ENCODE measurements around the gene NBEAL2. TPM values are rescaled to one million over a fixed set of nuclear protein-coding genes. Genes with fewer than 3 reads are reported as not detected.

Gene NBEAL2
- total and polyA plus RNA-seq, 10 of the 15 experiments (the other 5 are each of a cell fraction or from before 2014, with no cell fraction given) = 0.07 to 127 (median 29.4) TPM

DNA sequence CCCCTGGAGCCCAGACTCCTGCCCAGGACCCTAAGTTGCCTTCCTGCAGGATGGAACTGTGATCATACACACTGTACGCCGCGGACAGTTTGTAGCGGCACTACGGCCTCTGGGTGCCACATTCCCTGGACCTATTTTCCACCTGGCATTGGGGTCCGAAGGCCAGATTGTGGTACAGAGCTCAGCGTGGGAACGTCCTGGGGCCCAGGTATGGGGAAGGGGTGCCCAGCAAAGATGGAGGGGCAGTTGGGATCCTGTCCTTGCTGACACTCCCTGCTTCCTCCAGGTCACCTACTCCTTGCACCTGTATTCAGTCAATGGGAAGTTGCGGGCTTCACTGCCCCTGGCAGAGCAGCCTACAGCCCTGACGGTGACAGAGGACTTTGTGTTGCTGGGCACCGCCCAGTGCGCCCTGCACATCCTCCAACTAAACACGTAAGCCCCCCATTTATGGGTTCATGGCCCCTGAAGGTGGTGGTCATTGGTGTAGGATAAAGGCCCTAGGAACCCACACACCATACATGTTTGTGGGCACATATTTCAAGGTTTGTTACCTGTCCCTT is 28.8 kb downstream of the NBEAL2 start:
- RAD21 ChIA-PET (ENCODE audit: unreplicated experiment) = no interaction called here
- BruUV-seq (replicated peaks) = no TSS peak
- no peak for FAIRE-seq

More for the DNA sequence above, 28.8 kb downstream of the NBEAL2 start:
- Histone ChIP-seq H3K4me1 (ENCODE audit: control insufficient read depth, insufficient read depth, low read length) (peaks cover 5% of the 10 kb centered on the region; the same call in 1 of the 2 replicates), H2AFZ (ENCODE audit: control insufficient read depth, low read depth, low read length) (no peak overlapping the region), H3K9ac (ENCODE audit: control insufficient read depth, insufficient read depth, low read length) (no peak overlapping the region), H3K4me3 (no peak overlapping the region), H3K36me3 (ENCODE audit: control insufficient read depth in 2 of 2, insufficient read depth in 2 of 2, low read length in 1 of 2) (peaks cover 10 to 32% of the 10 kb centered on the region in 2 experiments; a peak in 3 of 4 replicates), H3K27ac (ENCODE audit: control insufficient read depth, insufficient read depth) (no peak overlapping the region), H3K4me2 (ENCODE audit: control insufficient read depth, insufficient read depth) (no peak overlapping the region), H4K20me1 (ENCODE audit: control insufficient read depth, insufficient read depth) (no peaks in the 10 kb centered on the region), H3K27me3 (replicated peaks in 1 of 2; ENCODE audit: control insufficient read depth in 2 of 2, insufficient read depth in 2 of 2, low read length in 1 of 2) (no peaks in the 10 kb centered on the region), H3K79me2 (ENCODE audit: control insufficient read depth, insufficient read depth, low read length) (no peaks in the 10 kb centered on the region), H3K9me3 (replicated peaks; ENCODE audit: control insufficient read depth, insufficient read depth, low read length) (no peaks in the 10 kb centered on the region)
- 96% methylated on average over 13 of the region's 13 CpGs for WGBS (ENCODE audit: insufficient coverage, insufficient replicate concordance, low lambda C conversion rate, missing lambda C conversion rate)
- ATAC-seq (no peak), DNase-seq (ENCODE audit: low read depth, low spot score) (no peak)
- intact Hi-C loops (cut with micrococcal nuclease; ENCODE audit: unreplicated experiment) = loop anchor here (2.0 kb wide), 1 partner anchor 212 kb away; no protein-coding TSS in a partner anchor
- in situ Hi-C loops (cut with MboI) = no loop called here
- ChIA-PET POLR2A (interaction anchor here (1.2 kb wide), 1 partner anchor 82 kb away, joined by 3 read pairs; no protein-coding TSS in a partner anchor), CTCF (no interaction called here), SMC1A (ENCODE audit: uncharacterized antibody, unreplicated experiment) (interaction anchor here (0.9 kb wide), 1 partner anchor 74 kb away, joined by 3 read pairs; no protein-coding TSS in a partner anchor)
- TF ChIP-seq, protein P1, sequence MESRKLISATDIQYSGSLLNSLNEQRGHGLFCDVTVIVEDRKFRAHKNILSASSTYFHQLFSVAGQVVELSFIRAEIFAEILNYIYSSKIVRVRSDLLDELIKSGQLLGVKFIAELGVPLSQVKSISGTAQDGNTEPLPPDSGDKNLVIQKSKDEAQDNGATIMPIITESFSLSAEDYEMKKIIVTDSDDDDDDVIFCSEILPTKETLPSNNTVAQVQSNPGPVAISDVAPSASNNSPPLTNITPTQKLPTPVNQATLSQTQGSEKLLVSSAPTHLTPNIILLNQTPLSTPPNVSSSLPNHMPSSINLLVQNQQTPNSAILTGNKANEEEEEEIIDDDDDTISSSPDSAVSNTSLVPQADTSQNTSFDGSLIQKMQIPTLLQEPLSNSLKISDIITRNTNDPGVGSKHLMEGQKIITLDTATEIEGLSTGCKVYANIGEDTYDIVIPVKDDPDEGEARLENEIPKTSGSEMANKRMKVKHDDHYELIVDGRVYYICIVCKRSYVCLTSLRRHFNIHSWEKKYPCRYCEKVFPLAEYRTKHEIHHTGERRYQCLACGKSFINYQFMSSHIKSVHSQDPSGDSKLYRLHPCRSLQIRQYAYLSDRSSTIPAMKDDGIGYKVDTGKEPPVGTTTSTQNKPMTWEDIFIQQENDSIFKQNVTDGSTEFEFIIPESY (IDR thresholded peaks at IDR 0.05) = no peak
- TF ChIP-seq NBN (IDR thresholded peaks at IDR 0.05) = no peak
- TF ChIP-seq FOS (IDR thresholded peaks at IDR 0.05; ENCODE audit: borderline replicate concordance, extremely low read depth, insufficient read length) = no peak
- TF ChIP-seq, protein P2, sequence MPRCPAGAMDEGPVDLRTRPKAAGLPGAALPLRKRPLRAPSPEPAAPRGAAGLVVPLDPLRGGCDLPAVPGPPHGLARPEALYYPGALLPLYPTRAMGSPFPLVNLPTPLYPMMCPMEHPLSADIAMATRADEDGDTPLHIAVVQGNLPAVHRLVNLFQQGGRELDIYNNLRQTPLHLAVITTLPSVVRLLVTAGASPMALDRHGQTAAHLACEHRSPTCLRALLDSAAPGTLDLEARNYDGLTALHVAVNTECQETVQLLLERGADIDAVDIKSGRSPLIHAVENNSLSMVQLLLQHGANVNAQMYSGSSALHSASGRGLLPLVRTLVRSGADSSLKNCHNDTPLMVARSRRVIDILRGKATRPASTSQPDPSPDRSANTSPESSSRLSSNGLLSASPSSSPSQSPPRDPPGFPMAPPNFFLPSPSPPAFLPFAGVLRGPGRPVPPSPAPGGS (IDR thresholded peaks at IDR 0.05; ENCODE audit: borderline replicate concordance, insufficient read depth, low read depth, low read length, poor library complexity, severe bottlenecking) = peak; percentile 4
- no peak for TF ChIP-seq RAD21 (IDR thresholded peaks at IDR 0.05; ENCODE audit: insufficient read depth, low read depth, low read length)
- TF ChIP-seq POLR2AphosphoS2 (IDR thresholded peaks at IDR 0.05; ENCODE audit: low read depth, low read length) = no peak
- no peak for TF ChIP-seq SP1 (IDR thresholded peaks at IDR 0.05; ENCODE audit: low read depth, low read length)
- no peak for TF ChIP-seq SMARCA5 (IDR thresholded peaks at IDR 0.05)
- peak; percentile 20; the same call in 1 of the 2 replicates for TF ChIP-seq POLR2AphosphoS5 (IDR thresholded peaks at IDR 0.05; ENCODE audit: low read length)
- TF ChIP-seq RB1 (IDR thresholded peaks at IDR 0.05; ENCODE audit: borderline replicate concordance) = no peak
- TF ChIP-seq YY1 (IDR thresholded peaks at IDR 0.05; ENCODE audit: low read depth, low read length) = no peak
- TF ChIP-seq, protein P3, sequence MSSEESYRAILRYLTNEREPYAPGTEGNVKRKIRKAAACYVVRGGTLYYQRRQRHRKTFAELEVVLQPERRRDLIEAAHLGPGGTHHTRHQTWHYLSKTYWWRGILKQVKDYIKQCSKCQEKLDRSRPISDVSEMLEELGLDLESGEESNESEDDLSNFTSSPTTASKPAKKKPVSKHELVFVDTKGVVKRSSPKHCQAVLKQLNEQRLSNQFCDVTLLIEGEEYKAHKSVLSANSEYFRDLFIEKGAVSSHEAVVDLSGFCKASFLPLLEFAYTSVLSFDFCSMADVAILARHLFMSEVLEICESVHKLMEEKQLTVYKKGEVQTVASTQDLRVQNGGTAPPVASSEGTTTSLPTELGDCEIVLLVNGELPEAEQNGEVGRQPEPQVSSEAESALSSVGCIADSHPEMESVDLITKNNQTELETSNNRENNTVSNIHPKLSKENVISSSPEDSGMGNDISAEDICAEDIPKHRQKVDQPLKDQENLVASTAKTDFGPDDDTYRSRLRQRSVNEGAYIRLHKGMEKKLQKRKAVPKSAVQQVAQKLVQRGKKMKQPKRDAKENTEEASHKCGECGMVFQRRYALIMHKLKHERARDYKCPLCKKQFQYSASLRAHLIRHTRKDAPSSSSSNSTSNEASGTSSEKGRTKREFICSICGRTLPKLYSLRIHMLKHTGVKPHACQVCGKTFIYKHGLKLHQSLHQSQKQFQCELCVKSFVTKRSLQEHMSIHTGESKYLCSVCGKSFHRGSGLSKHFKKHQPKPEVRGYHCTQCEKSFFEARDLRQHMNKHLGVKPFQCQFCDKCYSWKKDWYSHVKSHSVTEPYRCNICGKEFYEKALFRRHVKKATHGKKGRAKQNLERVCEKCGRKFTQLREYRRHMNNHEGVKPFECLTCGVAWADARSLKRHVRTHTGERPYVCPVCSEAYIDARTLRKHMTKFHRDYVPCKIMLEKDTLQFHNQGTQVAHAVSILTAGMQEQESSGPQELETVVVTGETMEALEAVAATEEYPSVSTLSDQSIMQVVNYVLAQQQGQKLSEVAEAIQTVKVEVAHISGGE (CRISPR knock-in tag; IDR thresholded peaks at IDR 0.05) = no peak
- no peak for TF ChIP-seq BACH1 (IDR thresholded peaks at IDR 0.05; ENCODE audit: borderline replicate concordance)

Measured in GM12878 (cell line).